Ammon's horn (tissue), 1 donor: Measurements from ENCODE around the gene NRXN3.

Experiments used
- DNase-seq: peaks from one replicate; pipeline ENCODE4 v3.0.0-alpha.2; 2016; ENCODE audit warnings: low spot score

NRXN3 gene

GRCh38 chr14:78173346-78174035, 3.3 kb downstream of the NRXN3 start:
- no peak for DNase-seq

DNA sequence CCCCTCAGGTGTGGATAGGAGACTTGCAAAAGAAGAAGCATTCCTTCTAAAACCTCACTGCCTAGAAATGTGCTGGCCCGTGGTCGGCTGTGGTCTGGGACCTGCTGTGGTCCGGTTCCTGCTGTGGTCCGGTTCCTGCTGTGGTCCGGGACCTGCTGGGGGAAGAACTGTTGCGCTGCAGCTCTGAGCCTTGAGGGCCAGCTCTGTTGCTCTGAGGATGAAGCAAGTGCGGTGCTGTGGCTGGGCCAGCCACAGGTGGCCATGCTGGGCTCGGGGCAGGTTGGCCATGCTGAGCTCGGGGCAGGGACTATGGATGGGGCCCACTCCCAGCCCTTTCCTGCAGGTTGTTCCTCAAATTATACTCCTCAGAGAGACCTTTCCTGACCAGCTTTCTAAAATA, 5.2 kb downstream of the NRXN3 start:
- no peak for DNase-seq

- no peak for DNase-seq
Measured at GRCh38 chr14:78178071-78178470, 7.9 kb downstream of the NRXN3 start.

DNA sequence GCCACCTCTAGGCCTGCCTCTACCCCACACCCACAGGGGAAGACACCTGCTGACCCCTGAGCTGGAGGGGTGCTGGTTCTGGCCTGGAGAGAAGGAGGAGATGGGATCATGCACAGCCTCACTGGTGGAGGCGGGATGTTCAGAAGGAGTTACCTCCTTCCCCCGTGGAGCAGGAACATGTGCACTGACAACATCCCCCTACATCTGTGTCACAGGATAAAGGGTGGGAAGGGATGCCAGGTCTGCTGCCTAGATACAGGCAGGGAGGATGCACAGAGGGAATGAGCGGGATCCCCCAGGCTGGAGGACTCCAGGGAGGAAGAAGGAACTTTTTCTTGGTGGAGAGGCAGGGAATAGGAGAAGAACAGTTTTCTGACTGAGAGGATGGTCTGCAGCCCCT, 8.8 kb downstream of the NRXN3 start:
- peak; percentile 24 for DNase-seq

- DNase-seq = no peak
Measured at GRCh38 chr14:78181270-78181669, 11.1 kb downstream of the NRXN3 start.

DNA sequence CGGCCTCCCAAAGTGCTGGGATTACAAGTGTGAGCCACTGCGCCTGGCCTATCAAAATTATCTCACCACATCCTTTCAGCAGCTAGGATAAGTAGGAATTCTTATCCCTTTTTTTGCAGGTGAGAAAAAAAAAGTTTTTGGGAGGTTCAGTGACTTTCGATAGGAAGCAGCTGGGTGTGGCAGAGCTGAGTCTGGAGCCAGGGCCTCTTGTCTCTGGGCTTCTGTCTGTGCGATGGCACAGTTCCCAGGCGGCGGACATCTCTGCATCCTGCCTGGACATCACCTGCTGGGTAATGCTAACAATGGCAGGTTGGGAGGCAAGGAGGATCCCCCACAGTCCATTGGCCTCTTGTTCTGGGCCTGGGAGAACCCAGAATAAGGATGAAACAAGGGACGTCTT, 12.5 kb downstream of the NRXN3 start:
- DNase-seq = no peak

DNA sequence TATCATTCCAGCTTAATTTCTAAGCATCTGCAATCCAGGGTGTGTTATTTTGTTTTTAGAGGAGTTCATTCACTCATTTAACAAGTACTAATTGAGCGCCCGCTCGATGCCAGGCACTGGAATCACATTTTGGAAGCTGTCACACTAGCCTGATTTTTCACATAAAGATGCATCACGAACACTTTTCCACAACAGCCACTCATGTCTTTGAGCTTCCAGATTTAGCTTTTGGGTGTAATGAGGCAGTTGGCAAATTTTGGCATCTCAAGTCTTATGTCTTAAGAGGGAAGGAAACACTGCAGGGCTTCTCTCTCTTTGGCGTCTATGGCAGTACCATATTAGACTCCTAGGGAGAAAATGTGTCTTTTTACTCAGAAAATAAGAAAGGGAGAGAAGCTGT, 14.0 kb downstream of the NRXN3 start:
- DNase-seq = peak; percentile 21

DNA sequence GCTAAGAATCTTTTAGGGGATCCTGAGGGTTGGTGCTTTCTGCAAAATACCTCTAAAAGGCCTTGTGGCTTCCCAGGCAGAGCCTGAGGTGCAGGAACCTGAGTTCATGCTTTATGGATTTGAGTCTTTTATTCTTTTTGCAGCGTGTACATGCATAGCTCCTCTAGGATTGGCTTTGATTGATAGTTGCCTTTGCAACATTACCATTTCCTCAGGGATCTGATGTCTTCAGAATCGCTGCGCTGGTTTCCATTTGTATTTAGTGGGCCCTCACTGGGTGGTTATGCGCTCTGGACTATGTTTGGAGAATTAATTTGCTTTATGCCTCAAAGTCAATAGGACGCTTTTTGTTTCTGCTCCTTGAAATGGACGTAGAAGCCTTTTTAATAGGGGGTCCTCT, 16.1 kb downstream of the NRXN3 start:
- DNase-seq = no peak

DNA sequence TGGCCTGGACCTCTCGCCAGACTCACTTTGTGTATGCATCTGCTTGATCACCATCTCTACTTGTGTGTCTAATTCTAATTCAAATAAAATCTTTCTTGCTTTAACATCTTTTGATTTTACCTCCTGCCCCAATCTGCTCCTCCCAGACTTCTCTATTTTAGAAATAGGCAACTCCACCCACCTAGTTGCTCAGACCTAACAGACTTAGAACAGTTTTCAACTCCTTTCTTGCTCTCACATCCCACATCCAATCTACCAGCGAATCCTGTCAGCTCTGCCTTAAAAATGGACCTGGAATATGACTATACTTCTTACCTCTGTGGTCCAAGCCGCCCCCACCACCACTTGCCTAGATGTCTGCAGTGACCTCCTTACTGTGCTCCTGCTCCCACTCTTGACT, 18.7 kb downstream of the NRXN3 start:
- no peak for DNase-seq

DNA sequence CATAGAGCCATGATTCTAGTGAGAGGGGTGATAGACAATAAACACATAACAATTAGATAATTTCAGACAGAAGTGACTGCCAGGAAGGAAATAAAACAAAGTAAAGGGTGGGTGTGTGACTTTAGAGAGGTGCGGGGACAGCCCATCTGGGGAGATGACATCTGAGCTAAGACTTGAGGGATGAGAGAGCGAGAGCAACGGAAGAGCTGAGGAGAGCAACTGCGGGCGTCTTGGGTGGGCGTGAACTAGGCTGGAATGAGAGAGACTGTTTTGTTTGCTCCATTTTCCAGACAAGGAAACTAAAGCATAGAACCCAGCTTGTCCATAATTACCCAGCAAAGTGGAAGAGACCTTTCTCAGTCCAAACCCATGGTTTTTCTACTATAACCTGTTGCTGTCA, 25.3 kb downstream of the NRXN3 start:
- DNase-seq = no peak

GRCh38 chr14:78196323-78196722, 26.1 kb downstream of the NRXN3 start:
- DNase-seq = no peak

DNA sequence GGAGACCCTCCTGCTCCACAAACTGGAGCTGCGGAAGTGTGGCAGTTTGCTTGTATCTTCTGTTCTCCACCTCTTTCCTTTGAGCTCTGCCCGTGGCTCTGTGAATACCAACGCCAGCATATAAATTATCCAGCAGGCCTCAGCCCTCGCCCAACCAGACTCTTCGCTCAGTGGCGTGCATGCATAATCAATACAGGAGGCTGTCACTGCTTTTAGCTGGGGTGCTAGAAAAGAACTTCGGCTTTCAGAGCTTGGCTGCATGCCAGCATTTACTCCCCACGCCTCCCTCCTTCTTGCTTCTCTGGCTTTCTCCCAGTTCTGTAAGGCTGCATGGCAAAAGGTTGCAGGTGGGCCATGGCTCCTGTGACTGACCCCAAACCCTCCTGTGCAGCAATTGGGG, 26.9 kb downstream of the NRXN3 start:
- no peak for DNase-seq

DNA sequence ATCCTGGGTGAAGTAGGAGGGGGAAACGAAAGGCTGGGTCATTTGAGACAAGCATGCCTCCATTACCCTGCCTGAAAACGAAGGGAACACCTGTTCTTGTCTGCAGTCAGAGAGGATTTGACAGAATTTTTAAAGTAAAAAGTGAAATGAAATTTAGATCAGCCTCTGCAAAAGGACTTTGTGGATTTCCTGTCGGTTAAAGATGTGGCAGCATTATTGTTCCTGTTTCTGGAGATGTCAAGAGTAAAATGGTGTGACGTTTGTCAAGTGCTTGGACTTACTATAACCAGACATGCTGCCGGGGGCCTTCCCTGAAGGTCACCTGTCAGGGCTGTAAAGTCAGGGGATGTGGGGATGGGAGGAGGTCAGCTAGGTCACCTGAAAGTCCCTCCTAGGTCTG, 32.0 kb downstream of the NRXN3 start:
- DNase-seq = no peak

DNA sequence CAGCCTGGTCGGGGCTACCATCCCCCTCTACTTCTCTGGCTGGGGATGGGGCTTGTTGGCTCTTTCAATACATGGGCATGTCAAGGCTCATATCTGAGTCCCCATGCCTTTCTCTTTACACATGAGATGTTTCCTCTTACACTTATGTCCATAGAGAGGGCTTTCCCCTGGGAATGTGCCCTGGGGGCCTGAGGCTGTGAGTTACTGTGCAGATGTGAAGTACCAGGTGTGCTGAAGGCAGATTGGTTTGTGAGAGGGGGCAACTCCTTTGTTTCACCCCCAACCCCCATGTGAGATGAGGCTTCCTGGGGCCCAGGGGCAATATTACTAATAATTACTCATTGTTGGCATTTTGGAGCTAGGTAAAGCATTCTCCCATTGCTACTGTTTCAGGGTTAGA, 32.8 kb downstream of the NRXN3 start:
- no peak for DNase-seq

DNA sequence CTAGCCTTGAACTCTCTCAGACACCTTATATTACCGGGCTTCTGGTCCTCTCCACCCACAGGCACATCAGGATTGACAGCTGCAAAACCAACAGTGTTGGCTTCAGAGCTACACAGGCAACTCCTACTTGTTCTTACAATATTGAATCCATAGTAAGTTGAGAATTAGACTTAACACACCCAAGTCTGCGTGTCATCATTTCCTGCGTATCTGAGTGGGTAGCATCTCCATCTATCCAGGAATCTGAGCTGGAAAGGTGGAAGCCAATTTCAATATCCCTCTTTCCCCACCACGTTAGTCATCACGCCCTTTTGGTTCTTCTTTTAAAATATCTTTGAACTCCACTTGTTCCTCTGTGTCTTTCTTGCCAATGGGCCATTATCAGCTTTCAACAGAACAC, 37.2 kb downstream of the NRXN3 start:
- no peak for DNase-seq

- DNase-seq = peak; percentile 18
Measured at GRCh38 chr14:78220273-78220672, 50.1 kb downstream of the NRXN3 start.

- DNase-seq = no peak
Measured at GRCh38 chr14:78222746-78223145, 52.6 kb downstream of the NRXN3 start.

GRCh38 chr14:78227248-78228077, 57.3 kb downstream of the NRXN3 start:
- peak; percentile 63 for DNase-seq

GRCh38 chr14:78228702-78229327, 58.6 kb downstream of the NRXN3 start:
- no peak for DNase-seq

DNA sequence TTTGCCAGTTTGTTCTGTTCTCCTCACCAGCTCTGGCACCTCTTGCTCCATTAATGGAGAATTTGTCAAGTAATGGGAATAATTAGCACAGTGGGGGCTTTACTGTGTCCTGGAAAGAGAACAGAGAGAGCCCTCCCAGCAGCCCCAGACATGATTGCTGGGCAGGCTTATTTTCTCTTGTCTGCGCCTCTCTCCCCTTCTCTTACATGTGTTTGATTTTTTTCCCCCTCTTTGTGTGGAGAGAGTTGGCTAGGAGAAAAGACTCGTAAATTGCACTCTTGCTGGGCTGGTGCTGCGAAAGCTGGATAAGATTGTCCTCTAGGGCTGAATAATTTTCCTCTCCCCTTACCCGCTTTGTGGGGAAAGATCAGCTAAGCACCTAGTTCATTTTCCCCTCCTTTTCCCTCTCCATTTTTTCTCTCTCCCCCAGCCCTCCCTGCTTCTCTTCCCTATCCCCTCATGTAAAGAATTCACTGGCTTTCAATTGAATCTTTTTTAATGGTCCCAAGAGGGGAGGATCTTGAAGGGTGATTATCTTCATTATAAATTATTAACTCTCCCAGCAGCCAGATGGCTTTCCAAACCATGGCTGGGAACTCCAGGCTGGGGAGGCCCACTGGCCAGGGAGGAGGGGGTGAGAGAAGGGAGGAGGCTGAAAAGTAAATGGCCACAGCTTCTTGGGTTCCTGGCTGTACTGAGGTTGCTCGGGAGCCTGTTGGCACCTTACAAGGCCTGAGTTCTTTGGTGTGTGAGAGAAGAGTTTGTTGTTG, 62.2 kb downstream of the NRXN3 start:
- DNase-seq = no peak

GRCh38 chr14:78238141-78238540, 68.0 kb downstream of the NRXN3 start:
- no peak for DNase-seq

DNA sequence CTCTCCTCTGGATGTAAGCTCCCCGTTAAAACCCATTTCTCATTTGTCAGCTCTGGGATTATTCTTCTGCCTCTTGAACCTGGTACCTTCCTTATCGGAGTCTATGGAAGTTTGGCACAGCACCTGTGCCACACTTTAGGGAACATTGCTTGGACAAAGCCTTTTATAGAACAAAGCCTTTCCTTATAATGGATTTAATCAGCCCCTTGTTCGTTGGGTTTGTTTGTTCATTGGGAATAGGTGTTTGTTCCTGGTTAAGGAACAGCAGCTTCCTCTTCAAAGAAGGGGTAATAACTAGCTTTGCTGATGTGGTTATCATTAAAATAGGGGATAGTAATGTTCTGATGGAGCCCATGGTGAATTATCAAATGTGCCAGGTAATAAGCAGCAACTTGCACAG, 70.4 kb downstream of the NRXN3 start:
- no peak for DNase-seq
